ENCODE measurements around the gene LATS2.

GRCh38 chr13:21008026-21008425 is 53.4 kb downstream of the LATS2 start:
- TF ChIP-seq CTCF (IDR thresholded peaks at IDR 0.05) (no peak), POLR2AphosphoS5 (IDR thresholded peaks at IDR 0.05) (no peak), POLR2A (IDR thresholded peaks at IDR 0.05) (no peak)
